ENCODE measurements around the gene POLR1G. TPM values are rescaled to one million over a fixed set of nuclear protein-coding genes. Genes with fewer than 3 reads are reported as not detected.

The POLR1G gene
- total and polyA plus RNA-seq, 9 of the 15 experiments (the other 6 are each of a cell fraction or from before 2014, with no cell fraction given): 3.0 to 50.1 (median 27.4) TPM

DNA sequence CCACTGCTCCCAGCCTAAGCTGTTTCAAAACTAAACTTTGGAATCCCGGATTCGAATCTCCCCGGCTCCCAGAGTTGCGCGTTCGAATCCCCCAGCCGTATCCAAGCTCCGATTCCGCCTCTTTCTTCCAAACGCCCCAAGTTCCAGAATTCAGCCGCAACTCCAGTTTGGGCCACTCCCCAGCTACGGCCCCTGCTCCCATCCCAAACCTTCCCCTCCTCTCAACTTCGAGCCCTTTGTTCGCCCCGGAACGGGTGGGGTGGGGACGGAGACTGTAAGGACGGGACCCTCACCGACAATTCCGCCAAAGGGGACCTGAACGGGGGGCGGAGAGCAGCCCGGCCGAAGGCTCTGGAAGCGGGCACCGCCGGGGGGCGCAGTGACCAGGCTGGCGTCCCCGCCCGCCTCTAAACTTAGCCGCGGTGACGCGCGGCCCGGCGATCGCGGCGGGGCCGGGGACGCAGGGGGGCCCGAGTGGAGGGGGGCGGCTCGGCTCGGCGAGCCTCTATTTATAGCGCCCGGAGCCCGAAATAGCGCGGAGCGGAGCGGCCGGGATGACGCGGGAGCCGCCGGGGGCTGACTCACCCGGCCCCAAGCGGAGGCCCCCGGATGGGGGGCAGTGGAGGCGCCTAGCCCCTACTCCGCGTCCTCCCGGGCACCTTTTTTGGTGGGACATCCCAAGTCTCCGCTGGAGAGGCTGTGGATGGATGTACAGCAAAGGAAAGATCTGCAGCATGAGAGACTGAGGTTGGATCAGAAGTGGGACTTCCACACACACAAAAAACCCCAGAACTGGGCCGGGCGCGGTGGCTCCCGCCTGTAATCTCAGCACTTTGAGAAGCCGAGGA is 22.2 kb downstream of the POLR1G start (continued):
- TF ChIP-seq, protein P1, sequence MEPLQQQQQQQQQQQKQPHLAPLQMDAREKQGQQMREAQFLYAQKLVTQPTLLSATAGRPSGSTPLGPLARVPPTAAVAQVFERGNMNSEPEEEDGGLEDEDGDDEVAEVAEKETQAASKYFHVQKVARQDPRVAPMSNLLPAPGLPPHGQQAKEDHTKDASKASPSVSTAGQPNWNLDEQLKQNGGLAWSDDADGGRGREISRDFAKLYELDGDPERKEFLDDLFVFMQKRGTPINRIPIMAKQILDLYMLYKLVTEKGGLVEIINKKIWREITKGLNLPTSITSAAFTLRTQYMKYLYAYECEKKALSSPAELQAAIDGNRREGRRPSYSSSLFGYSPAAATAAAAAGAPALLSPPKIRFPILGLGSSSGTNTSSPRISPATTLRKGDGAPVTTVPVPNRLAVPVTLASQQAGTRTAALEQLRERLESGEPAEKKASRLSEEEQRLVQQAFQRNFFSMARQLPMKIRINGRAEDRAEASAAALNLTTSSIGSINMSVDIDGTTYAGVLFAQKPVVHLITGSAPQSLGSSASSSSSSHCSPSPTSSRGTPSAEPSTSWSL (CRISPR knock-in tag; IDR thresholded peaks at IDR 0.05; ENCODE audit: borderline replicate concordance): no peak
- peak; percentile 78; the same call in 1 of the 2 replicates for TF ChIP-seq MEF2A (IDR thresholded peaks at IDR 0.05; ENCODE audit: control insufficient read depth, low read depth, low read length)
- no peak for TF ChIP-seq PYGO2 (tag; IDR thresholded peaks at IDR 0.05)
- TF ChIP-seq RBM25 (IDR thresholded peaks at IDR 0.05; ENCODE audit: low read depth, low read length, severe bottlenecking): peak; percentile 91
- TF ChIP-seq, protein P2, sequence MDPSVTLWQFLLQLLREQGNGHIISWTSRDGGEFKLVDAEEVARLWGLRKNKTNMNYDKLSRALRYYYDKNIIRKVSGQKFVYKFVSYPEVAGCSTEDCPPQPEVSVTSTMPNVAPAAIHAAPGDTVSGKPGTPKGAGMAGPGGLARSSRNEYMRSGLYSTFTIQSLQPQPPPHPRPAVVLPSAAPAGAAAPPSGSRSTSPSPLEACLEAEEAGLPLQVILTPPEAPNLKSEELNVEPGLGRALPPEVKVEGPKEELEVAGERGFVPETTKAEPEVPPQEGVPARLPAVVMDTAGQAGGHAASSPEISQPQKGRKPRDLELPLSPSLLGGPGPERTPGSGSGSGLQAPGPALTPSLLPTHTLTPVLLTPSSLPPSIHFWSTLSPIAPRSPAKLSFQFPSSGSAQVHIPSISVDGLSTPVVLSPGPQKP (CRISPR knock-in tag; IDR thresholded peaks at IDR 0.05): no peak
- peak; percentile 55 to 96; a peak in 3 of 4 replicates for TF ChIP-seq RCOR1 (IDR thresholded peaks at IDR 0.05; ENCODE audit: borderline replicate concordance in 1 of 2, low read depth in 2 of 2, low read length in 2 of 2)
- TF ChIP-seq ZBTB1 (CRISPR knock-in tag; IDR thresholded peaks at IDR 0.05; ENCODE audit: borderline replicate concordance, low read depth): no peak
- TF ChIP-seq HCFC1 (IDR thresholded peaks at IDR 0.05; ENCODE audit: low read depth, low read length): no peak
- TF ChIP-seq, protein P3, sequence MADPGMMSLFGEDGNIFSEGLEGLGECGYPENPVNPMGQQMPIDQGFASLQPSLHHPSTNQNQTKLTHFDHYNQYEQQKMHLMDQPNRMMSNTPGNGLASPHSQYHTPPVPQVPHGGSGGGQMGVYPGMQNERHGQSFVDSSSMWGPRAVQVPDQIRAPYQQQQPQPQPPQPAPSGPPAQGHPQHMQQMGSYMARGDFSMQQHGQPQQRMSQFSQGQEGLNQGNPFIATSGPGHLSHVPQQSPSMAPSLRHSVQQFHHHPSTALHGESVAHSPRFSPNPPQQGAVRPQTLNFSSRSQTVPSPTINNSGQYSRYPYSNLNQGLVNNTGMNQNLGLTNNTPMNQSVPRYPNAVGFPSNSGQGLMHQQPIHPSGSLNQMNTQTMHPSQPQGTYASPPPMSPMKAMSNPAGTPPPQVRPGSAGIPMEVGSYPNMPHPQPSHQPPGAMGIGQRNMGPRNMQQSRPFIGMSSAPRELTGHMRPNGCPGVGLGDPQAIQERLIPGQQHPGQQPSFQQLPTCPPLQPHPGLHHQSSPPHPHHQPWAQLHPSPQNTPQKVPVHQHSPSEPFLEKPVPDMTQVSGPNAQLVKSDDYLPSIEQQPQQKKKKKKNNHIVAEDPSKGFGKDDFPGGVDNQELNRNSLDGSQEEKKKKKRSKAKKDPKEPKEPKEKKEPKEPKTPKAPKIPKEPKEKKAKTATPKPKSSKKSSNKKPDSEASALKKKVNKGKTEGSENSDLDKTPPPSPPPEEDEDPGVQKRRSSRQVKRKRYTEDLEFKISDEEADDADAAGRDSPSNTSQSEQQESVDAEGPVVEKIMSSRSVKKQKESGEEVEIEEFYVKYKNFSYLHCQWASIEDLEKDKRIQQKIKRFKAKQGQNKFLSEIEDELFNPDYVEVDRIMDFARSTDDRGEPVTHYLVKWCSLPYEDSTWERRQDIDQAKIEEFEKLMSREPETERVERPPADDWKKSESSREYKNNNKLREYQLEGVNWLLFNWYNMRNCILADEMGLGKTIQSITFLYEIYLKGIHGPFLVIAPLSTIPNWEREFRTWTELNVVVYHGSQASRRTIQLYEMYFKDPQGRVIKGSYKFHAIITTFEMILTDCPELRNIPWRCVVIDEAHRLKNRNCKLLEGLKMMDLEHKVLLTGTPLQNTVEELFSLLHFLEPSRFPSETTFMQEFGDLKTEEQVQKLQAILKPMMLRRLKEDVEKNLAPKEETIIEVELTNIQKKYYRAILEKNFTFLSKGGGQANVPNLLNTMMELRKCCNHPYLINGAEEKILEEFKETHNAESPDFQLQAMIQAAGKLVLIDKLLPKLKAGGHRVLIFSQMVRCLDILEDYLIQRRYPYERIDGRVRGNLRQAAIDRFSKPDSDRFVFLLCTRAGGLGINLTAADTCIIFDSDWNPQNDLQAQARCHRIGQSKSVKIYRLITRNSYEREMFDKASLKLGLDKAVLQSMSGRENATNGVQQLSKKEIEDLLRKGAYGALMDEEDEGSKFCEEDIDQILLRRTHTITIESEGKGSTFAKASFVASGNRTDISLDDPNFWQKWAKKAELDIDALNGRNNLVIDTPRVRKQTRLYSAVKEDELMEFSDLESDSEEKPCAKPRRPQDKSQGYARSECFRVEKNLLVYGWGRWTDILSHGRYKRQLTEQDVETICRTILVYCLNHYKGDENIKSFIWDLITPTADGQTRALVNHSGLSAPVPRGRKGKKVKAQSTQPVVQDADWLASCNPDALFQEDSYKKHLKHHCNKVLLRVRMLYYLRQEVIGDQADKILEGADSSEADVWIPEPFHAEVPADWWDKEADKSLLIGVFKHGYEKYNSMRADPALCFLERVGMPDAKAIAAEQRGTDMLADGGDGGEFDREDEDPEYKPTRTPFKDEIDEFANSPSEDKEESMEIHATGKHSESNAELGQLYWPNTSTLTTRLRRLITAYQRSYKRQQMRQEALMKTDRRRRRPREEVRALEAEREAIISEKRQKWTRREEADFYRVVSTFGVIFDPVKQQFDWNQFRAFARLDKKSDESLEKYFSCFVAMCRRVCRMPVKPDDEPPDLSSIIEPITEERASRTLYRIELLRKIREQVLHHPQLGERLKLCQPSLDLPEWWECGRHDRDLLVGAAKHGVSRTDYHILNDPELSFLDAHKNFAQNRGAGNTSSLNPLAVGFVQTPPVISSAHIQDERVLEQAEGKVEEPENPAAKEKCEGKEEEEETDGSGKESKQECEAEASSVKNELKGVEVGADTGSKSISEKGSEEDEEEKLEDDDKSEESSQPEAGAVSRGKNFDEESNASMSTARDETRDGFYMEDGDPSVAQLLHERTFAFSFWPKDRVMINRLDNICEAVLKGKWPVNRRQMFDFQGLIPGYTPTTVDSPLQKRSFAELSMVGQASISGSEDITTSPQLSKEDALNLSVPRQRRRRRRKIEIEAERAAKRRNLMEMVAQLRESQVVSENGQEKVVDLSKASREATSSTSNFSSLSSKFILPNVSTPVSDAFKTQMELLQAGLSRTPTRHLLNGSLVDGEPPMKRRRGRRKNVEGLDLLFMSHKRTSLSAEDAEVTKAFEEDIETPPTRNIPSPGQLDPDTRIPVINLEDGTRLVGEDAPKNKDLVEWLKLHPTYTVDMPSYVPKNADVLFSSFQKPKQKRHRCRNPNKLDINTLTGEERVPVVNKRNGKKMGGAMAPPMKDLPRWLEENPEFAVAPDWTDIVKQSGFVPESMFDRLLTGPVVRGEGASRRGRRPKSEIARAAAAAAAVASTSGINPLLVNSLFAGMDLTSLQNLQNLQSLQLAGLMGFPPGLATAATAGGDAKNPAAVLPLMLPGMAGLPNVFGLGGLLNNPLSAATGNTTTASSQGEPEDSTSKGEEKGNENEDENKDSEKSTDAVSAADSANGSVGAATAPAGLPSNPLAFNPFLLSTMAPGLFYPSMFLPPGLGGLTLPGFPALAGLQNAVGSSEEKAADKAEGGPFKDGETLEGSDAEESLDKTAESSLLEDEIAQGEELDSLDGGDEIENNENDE (IDR thresholded peaks at IDR 0.05; ENCODE audit: low read depth, low read length): no peak
- TF ChIP-seq, protein P4, sequence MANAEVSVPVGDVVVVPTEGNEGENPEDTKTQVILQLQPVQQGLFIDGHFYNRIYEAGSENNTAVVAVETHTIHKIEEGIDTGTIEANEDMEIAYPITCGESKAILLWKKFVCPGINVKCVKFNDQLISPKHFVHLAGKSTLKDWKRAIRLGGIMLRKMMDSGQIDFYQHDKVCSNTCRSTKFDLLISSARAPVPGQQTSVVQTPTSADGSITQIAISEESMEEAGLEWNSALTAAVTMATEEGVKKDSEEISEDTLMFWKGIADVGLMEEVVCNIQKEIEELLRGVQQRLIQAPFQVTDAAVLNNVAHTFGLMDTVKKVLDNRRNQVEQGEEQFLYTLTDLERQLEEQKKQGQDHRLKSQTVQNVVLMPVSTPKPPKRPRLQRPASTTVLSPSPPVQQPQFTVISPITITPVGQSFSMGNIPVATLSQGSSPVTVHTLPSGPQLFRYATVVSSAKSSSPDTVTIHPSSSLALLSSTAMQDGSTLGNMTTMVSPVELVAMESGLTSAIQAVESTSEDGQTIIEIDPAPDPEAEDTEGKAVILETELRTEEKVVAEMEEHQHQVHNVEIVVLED (CRISPR knock-in tag; IDR thresholded peaks at IDR 0.05): no peak

Measured in K562 (cell line).